ENCODE data around the gene GH1.
"Not testable (repeated sequence)": the region's sequence is repeated elsewhere in the genome, so short reads cannot be mapped to it uniquely, and the experiment has no call there.

The GH1 gene

DNA sequence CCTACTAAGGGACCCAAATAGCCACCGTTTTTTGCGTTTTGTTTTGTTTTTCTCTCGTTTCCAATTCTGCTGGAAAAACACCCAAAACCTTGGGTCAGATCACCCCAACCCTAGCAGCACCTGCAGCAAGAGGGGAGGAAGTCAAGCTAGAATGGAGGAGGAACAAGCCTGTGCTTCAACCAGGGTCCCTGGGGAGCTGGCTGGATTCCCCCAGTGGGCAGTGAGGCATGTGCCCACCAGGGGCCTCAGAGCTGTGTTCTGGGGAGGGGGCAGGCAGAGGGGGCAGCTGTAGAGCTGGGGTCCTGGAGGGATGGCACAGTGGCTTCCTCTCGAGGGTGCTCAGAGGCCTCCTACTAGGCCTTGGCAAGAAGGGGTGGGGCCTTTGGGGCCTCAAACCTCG is 7.0 kb upstream of the GH1 start:
- no peak for DNase-seq

GRCh38 chr17:63922402-63922801 is 3.8 kb upstream of the GH1 start:
- DNase-seq: not testable (repeated sequence)

DNA sequence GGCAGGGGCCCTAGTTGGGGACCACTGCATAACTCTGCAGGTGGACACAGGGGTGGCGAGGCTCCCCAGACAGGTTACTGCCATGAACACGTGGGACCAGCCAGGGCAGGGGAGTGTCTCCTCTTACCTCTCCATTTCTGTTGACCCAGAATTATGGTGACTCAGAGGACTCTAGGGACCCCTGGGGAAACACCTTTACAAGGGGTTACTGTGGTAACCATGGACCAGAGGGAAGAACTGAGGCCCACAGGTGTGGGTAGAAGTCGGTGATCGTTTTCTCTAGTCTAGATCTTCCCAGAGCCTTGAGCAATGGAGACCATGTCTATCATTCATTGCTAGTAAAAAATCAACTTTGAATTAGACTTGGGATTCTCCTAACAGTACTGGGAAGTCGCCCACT is 2.1 kb upstream of the GH1 start:
- DNase-seq: not testable (repeated sequence)

- not testable (repeated sequence) for DNase-seq
These were observed 1.4 kb upstream of the GH1 start for GRCh38 chr17:63920050-63920449.

GRCh38 chr17:63919311-63919723 is 678 bp upstream of the GH1 start:
- DNase-seq: peak; percentile 39

- no peak for DNase-seq
These were observed 334 bp downstream of the GH1 start for GRCh38 chr17:63918305-63918704.

DNA sequence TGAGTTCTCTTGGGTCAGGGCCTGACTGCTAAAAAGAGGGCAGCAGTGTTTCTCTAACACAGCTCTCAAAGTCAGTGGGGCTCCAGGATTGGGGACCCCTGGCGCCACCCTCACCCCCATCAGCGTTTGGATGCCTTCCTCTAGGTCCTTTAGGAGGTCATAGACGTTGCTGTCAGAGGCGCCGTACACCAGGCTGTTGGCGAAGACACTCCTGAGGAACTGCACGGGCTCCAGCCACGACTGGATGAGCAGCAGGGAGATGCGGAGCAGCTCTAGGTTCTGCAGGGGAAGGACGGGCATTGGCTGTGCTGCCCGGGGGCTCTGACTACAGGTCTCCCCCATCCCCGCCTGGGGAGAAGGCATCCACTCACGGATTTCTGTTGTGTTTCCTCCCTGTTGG is 993 bp downstream of the GH1 start:
- DNase-seq: no peak

DNA sequence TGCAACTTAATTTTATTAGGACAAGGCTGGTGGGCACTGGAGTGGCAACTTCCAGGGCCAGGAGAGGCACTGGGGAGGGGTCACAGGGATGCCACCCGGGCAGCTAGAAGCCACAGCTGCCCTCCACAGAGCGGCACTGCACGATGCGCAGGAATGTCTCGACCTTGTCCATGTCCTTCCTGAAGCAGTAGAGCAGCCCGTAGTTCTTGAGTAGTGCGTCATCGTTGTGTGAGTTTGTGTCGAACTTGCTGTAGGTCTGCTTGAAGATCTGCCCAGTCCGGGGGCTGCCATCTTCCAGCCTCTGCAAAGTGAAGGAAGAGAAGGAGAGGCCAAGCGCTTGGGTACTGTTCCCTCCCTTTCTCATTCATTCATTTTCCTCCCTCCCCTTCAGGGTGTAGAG is 1.4 kb downstream of the GH1 start:
- DNase-seq: not testable (repeated sequence)

DNA sequence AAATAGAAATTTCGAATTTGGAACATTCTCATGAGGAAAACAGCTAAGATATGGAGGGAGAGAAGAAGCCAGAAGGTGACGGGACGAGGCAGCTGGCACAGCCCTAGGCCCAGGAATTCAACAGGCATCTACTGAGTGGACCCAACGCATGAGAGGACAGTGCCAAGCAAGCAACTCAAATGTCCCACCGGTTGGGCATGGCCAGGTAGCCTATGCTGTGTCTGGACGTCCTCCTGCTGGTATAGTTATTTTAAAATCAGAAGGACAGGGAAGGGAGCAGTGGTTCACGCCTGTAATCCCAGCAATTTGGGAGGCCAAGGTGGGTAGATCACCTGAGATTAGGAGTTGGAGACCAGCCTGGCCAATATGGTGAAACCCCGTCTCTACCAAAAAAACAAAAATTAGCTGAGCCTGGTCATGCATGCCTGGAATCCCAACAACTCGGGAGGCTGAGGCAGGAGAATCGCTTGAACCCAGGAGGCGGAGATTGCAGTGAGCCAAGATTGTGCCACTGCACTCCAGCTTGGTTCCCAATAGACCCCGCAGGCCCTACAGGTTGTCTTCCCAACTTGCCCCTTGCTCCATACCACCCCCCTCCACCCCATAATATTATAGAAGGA is 2.0 kb downstream of the GH1 start:
- DNase-seq: no peak

- not testable (repeated sequence) for DNase-seq
These were observed 2.9 kb downstream of the GH1 start for GRCh38 chr17:63915753-63916152.

DNA sequence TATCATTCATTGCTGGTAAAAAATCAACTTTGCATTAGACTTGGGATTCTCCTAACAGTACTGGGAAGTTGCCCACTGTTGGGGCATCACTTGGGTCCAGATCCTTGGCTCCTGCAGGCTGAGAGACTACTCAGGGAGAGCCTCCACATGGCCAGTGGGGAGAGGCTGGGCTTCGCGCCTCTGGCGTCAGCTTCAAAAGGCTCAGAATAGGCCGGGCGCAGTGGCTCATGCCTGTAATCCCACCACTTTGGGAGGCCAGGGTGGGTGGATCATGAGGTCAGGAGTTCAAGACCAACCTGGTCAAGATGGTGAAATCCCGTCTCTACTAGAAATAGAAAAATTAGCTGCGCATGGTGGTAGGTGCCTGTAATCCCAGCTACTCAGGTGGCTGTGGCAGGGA is 4.2 kb downstream of the GH1 start:
- no peak for DNase-seq

DNA sequence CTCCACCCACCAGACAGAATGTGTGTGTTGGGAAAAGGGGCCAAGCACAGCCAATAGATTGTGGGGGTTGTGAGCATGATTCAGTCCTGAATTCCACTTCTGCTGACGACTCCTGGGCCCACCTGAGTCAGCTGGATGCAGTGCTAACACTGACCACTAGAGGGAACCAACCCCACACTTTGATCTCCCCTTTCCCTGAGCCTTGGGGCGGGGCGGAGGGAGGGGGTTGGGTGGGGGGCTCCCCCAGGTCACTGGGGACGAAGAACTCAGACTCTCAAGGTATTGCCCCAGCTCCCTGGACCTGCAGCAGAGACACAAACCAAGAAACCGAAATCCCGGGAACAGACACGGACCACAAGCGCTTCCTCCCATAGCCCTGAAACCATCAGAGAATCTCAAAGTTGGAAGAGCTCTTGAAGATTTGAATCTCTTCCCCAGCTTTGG is 7.0 kb downstream of the GH1 start:
- DNase-seq: no peak

DNA sequence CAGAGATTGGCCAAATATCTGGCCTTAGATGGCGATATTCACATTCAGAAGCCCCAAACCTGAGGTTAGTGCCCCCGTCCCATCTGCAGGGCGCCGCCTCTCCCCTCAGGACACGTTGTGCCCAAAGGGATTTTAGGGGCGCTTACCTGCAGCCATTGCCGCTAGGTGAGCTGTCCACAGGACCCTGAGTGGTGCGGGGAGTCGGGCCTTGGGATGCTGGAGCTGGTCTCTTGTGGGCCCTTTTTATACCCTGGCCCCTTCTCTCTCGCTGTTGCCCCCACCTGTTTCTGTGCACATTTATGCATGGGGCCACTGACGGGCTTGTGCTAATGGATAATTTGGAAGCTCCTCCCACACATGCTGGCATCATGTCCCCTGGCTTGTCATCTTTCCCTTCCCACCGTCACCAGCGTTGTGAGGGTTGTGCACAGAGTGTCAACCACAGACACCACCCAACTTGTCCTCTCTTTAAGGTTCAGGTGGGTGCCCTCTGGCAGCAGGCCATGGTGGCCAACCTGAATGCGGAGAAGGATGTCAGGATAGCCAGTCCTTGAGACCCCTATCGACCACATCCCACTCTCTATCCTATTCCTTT is 7.5 kb downstream of the GH1 start, which contains the start of gene CSHL1:
TSS of gene CSHL1 (minus strand) at position 218 of the 595 bp plus-strand sequence. CDS start at position 156, 62 bp downstream.
- no peak for DNase-seq

DNA sequence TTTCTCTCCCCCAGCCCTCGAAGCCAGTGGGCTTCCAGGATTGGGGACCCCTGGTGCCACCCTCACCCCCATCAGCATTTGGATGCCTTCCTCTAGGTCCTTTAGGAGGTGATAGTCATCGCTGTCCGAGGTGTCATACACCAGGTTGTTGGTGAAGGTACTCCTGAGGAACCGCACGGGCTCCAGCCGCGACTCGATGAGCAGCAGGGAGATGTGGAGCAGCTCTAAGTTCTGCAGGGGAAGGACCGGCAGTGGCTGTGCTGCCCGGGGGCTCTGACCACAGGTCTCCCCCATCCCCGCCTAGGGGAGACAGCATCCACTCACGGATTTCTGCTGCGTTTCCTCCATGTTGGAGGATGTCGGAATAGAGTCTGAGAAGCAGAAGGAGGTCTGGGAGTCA is 8.5 kb downstream of the GH1 start:
- no peak for DNase-seq

DNA sequence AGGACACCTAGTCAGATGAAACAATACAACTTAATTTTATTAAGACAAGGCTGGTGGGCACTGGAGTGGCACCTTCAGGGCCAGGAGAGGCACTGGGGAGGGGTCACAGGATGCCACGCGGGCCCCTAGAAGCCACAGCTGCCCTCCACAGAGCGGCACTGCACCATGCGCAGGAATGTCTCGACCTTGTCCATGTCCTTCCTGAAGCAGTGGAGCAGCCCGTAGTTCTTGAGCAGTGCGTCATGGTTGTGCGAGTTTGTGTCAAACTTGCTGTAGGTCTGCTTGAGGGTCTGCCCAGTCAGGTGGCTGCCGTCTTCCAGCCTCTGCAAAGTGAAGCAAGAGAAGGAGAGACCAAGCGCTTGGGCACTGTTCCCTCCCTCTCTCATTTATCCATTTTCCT is 9.1 kb downstream of the GH1 start:
- not testable (repeated sequence) for DNase-seq

GRCh38 chr17:63907161-63907778 is 11.4 kb downstream of the GH1 start:
- DNase-seq: not testable (repeated sequence)

DNA sequence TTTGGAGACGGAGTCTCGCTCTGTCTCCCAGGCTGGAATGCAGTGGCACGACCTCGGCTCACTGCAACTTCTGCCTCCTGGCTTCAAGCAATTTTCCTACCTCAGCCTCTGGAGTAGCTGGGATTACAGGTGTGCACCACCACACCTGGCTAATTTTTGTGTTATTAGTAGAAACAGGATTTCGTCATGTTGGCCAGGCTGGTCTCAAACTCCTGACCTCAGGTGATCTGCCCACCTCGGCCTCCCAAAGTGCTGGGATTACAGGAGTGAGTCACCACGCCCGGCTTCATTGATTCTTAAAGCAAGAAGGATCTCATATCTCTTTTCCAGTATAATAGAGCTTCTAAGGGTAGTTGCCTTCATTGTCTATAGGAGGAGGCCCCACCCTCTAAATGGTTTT is 13.8 kb downstream of the GH1 start:
- DNase-seq: not testable (repeated sequence)

DNA sequence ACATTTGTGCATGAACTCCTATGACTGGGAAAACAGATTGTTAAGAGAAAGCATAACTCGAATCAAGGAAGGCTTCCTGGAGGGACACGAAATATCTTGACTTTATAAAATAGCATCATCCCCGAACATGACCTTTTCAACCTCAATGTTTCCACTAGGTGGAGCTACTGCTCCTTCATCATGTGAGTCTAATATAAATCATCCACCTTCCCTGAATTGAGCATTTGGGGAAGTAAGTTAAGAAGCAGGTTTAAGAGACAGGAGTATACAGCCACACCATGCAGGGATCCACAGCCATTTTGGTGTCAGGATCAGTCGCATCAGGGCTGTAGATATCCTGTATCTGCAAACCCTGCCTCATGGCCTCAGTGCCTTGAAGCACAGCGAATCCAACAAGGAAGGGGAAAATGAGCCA is 14.8 kb downstream of the GH1 start:
- DNase-seq: not testable (repeated sequence)

DNA sequence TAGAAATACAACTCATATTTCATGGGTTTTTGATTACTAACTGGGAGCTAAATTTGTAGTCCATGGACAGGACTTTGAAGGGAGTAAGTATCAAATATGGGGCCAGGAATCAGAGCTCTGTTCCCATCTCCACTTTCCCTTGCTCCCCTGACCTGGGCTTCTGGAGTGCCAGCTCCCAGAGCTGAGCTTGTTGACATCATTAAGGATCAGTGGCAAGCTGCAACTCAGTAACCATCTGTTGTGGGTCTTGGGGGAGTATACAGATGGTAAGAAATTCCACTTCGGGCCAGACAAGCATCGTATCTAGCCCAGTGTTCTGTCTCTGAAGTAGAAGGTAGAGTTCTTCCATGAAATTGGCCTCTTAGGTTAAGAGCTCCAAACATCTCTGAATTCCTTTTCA is 16.7 kb downstream of the GH1 start:
- not testable (repeated sequence) for DNase-seq

GRCh38 chr17:63898899-63899798 is 19.5 kb downstream of the GH1 start:
- not testable (repeated sequence) for DNase-seq

DNA sequence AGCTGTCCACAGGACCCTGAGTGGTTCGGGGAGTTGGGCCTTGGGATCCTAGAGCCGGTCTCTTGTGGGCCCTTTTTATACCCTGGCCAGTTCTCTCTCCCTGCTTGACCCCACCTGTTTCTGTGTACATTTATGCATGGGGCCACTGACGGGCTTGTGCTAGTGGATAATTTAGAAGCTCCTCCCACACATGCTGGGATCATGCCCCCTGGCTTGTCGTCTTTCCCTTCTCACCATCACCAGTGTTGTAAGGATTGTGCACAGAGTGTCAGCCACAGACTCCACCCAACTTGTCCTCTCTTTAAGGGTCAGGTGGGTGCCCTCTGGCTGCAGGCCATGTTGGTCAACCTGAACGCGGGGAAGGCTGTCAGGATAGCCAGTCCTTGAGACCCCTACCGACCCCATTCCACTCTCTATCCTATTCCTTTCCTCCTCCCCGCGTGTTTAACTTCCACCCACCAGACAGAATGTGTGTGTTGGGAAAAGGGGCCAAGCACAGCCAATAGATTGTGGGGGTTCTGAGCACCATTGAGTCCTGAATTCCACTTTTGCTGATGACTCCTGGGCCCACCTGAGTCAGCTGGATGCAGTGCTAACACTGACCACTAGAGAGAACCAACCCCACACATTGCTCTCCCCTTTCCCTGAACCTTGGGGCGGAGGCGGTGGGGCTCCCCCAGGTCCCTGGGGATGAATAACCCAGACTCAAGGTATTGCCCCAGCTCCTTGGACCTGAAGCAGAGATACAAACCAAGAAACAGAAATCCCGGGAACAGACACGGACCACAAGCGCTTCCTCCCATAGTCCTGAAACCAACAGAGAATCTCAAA is 21.9 kb downstream of the GH1 start, which contains the start of gene CSH1:
TSS of gene CSH1 (minus strand) at position 51 of the 831 bp plus-strand sequence. CDS start 63 bp downstream, outside the sequence.
- not testable (repeated sequence) for DNase-seq

DNA sequence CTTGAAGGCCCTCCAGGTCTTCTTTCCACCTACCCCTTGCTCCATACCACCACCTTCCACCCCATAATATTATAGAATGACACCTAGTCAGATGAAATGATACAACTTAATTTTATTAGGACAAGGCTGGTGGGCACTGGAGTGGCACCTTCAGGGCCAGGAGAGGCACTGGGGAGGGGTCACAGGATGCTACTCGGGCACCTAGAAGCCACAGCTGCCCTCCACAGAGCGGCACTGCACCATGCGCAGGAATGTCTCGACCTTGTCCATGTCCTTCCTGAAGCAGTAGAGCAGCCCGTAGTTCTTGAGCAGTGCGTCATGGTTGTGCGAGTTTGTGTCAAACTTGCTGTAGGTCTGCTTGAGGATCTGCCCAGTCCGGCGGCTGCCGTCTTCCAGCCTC is 23.8 kb downstream of the GH1 start:
- DNase-seq: not testable (repeated sequence)

Measured in NCI-H226 (cell line).